ENCODE measurements around the gene AQR.

GRCh38 chr15:34855893-34856292, 113.6 kb downstream of the AQR start:
- no peak for TF ChIP-seq CTCF (conservative IDR thresholded peaks at IDR 0.05; ENCODE audit: low read depth, low read length)
- TF ChIP-seq BHLHE40 (IDR thresholded peaks at IDR 0.05; ENCODE audit: low read depth, low read length), result no peak
- TF ChIP-seq RFX5 (IDR thresholded peaks at IDR 0.05; ENCODE audit: low read depth, low read length), result no peak
- TF ChIP-seq CHD1 (IDR thresholded peaks at IDR 0.05; ENCODE audit: low read depth, low read length), result no peak
- TF ChIP-seq POLR2A (IDR thresholded peaks at IDR 0.05; ENCODE audit: low read depth, low read length), result no peak
- TF ChIP-seq USF2 (IDR thresholded peaks at IDR 0.05; ENCODE audit: low read depth, low read length), result no peak
- TF ChIP-seq CEBPB (IDR thresholded peaks at IDR 0.05; ENCODE audit: low read depth, low read length), result no peak

Measured in IMR-90 (cell line).